GM18508 (cell line): ENCODE results near the gene SGMS2.

Source experiments
- ATAC-seq: cut with Tn5 transposase; IDR thresholded peaks from one replicate; pipeline ENCODE4 v1.9.1; 2021; ENCODE audit warnings: moderate number of reproducible peaks; ENCODE audit not compliant: insufficient read depth, unreplicated experiment

Gene SGMS2

DNA sequence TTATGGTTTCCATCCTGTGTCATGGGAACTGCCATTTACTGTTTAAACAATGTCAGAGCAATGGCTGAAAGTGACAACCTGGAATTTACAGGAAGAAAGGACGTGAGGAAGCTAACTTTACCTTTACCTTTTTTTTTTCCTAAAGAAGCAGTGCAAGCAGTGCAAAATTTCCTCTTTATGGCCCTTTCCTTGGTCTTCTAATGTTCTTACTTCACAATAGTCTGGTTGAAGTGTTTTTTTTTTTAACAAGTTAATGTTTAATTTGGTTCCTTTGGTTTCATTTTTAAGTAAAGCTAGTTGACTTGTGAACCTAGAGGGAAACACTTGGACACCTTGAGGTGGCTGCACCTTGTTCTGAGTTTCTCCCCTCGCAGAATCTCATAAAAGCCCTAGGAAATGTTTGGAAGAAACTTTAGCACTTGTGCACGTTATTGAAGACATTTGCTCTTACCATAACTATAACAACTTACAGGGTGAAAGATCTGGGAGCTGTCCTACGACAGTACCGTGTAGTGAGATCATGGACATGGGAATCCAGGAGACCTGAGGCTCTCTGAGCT, 1.8 kb downstream of the SGMS2 start:
- ATAC-seq: peak; percentile 41

GRCh38 chr4:107828315-107829090, 3.8 kb downstream of the SGMS2 start:
- no peak for ATAC-seq

DNA sequence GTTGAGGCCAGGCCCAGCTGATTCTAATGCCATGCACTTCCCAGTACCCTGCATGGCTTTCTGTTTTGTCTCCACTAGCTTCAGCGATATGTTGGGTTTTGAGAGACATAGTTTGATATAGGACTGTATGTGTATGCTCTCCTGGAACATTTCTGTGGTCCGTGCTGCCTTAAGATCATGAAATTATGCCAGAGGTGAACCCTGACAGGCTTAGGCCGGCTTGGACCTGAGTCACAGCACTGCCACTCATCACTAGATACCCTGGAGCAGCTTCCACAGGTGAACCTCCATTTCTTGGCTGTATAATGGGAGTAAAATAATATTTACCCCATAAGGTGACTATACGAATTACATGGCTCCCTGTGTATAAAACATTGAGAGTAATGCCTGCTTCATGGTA, 6.4 kb downstream of the SGMS2 start:
- no peak for ATAC-seq

GRCh38 chr4:107832275-107832807, 7.6 kb downstream of the SGMS2 start:
- no peak for ATAC-seq

DNA sequence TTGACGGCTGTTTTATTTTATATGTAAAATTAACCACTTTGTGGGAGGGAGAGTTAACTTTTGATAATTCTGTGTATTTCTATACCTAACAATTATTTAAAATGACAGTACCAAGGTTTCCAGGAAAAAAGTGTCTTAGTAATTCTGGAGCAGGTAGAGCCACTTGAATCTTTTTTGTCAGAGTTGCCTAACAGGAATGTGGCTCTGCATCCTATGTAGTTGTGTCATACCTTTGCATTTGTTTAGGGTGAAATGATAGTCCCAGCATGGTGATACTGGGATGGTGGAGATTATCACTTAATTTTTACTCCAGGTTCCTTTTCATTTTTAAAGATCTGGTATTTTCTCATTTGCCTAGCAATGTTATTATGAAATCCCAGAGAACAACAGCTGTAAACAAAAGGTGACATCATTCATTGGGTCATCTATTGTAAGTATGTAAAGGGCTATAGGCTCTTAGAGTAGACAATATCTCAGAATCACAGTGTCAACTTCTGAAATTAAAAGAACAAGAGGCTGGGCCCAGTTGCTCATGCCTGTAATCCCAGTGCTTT, 9.6 kb downstream of the SGMS2 start:
- no peak for ATAC-seq

DNA sequence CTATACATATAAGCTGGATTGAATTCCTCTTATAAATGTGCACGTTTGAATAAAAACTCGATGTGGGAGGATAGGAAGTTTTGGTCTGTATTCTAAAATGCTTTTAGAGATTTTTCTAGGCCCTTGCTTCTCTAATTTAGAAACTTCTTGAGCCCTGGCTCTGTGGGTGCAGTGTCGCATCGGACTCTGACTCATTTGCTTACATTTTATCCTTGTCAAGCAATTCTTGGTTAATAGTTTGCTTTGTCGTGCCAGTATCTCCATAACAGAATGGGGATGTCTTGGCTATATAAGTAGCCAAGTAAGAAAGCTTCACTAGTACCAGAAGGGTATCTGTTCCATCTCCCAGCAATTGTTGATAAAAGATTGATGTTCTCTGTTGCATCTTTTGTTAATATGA, 10.7 kb downstream of the SGMS2 start:
- no peak for ATAC-seq

DNA sequence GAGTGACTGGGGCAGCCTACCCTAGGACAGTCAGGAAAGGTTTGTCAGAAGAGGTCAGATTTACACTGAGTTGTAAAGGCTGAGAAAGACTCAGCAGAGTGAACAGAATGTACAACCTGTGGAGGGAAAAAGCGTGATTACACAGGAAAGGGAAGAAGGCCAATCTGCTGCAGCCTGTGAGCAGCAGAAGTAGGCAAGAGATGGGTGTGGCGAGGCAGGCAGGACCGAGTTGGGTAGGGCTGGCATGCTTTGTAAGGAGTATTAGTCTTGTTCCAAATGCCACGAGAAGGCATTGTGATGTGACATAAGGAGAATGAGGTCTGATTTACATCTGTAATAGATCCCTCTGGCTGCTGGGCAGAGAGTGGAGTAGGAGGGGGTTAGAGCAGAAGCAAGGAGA, 12.6 kb downstream of the SGMS2 start:
- ATAC-seq: no peak

DNA sequence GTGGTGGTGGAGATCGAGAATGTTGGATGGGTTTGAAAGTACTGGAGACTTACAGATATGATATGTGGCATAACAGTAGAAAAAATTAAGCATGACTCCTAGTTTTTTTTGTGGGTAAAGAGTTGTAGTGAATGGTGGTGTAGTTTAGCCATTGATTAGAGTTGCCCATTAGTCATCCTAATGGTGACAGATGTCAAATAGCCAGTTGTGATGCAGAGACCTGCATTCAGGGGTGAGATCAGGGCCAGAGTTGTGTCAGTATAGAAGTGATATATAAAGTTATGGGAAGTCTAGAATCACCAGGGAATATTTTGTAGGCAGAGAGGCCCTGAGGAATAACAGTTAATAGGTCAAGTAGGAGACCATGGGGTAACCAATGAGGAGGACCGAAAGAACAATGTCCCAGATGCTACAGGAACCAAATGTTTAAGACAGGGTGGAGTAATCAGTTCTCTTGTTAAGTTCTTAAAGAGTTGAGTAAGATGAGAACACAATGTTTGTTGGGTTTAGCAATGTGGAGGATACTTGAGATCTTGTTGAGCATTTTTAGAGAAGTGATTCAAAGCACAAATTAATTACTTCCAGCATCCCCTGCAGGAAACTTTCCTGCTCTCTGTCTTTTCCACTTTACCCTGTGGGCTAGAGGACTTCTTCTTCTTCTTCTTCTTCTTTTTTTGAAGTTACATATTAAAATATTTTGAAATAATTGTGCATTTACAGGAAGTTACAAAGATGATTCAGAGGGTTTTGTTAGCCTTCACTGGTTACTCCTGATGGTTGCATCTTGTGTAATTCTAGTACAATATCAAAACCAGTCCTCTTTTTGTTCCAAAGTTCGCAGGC, 13.3 kb downstream of the SGMS2 start:
- ATAC-seq: no peak

DNA sequence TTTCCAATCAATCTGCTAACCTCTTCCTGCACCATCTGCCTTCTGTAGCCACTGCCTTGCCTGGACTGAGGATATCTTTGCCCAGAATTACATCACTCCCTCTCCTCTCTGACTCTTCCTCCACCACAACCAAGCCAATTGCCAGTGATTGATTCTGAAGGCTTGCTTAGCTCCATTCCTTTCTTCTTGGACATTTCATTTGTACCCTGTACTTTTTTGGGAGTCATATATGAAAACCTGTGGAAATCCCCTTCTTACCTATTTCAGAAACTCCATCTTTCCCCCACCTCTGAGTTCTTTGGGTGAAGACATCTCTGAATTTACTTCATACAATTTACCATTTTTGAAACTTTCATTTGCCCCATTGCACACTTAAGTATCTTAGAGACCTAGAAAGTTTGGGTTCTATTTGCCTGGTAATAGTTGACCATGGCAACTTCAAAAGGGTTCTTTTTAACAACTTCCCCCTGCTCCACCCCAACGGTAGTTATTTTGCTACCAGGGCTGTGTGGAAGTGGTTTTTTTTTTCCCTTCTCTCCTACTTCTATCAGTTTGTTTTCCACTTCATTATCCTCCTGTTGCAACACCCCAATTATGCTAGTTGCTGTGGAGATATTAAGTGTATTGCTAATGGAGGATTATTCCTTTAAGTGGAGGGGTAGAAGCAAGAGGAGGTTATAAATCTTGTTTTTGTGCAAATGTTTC, 14.3 kb downstream of the SGMS2 start:
- no peak for ATAC-seq

- no peak for ATAC-seq
These were observed 18.7 kb downstream of the SGMS2 start for GRCh38 chr4:107843391-107843790.

GRCh38 chr4:107845681-107846080, 20.9 kb downstream of the SGMS2 start:
- no peak for ATAC-seq

GRCh38 chr4:107850438-107850837, 25.7 kb downstream of the SGMS2 start:
- peak; percentile 83 for ATAC-seq

GRCh38 chr4:107853444-107854355, 29.0 kb downstream of the SGMS2 start:
- no peak for ATAC-seq

GRCh38 chr4:107854356-107855022, 29.8 kb downstream of the SGMS2 start:
- no peak for ATAC-seq

DNA sequence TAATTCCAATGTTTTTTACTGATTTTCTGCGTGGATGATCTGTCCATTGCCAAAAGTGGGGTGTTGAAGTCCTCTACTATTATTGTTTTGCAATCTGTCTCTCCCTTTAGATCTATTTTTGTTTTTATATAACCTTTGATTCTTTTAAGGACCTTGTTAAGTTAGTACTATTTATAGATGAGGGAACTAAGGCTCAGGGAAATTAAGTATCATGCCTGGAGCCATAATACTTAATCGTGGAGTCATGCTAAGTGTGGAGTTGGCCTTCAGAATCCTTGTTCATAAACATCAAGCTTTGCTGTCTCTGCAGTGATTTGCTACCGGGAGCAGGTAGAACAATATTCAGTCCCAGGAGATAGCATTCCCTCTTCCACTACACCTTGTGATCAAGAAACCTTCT, 31.0 kb downstream of the SGMS2 start:
- ATAC-seq: no peak

GRCh38 chr4:107856901-107857300, 32.2 kb downstream of the SGMS2 start:
- no peak for ATAC-seq

- ATAC-seq: no peak
These were observed 33.0 kb downstream of the SGMS2 start for GRCh38 chr4:107857741-107858140.

- ATAC-seq: no peak
These were observed 33.5 kb downstream of the SGMS2 start for GRCh38 chr4:107858158-107858742.
